Stimulated activated effector memory CD8-positive, alpha-beta T cell treated with anti-CD3 and anti-CD28 coated beads, Interleukin-12 subunit alpha, Interleukin-12 subunit beta, amount 100 ng/mL, for 72 hours (primary cell): ENCODE measurements around the gene LHX1.

ENCODE experiments used
- ATAC-seq: fragments of 150-1000 bp; cut with Tn5 transposase; 2 replicates; pipeline ENCODE4 v1.10.0; 2021
- DNase-seq, 2 donors: peaks; one replicate each; pipeline ENCODE4 v3.0.0; 2021 to 2022; ENCODE audit warnings: low spot score in 2 of 2
- H3K27ac Mint-ChIP-seq: one replicate; pipeline ENCODE4 v1.8.0; 2022; ENCODE audit warnings: mild to moderate bottlenecking, mixed read lengths
- H3K36me3 Mint-ChIP-seq: one replicate; pipeline ENCODE4 v1.8.0; 2022; ENCODE audit warnings: mild to moderate bottlenecking, mixed read lengths
- H3K4me1 Mint-ChIP-seq: one replicate; pipeline ENCODE4 v1.8.0; 2022; ENCODE audit warnings: mixed read lengths
- H3K4me3 Mint-ChIP-seq: one replicate; pipeline ENCODE4 v1.8.0; 2022; ENCODE audit warnings: mild to moderate bottlenecking, mixed read lengths
- H3K9me3 Mint-ChIP-seq: one replicate; pipeline ENCODE4 v1.8.0; 2022; ENCODE audit warnings: mixed read lengths

LHX1 gene

GRCh38 chr17:36941265-36942010 lies 4.2 kb downstream of the LHX1 start:
- no peak overlapping the region for H3K27ac Mint-ChIP-seq
- peaks cover 47% of the 10 kb centered on the region for H3K4me1 Mint-ChIP-seq
- no peak for ATAC-seq

DNA sequence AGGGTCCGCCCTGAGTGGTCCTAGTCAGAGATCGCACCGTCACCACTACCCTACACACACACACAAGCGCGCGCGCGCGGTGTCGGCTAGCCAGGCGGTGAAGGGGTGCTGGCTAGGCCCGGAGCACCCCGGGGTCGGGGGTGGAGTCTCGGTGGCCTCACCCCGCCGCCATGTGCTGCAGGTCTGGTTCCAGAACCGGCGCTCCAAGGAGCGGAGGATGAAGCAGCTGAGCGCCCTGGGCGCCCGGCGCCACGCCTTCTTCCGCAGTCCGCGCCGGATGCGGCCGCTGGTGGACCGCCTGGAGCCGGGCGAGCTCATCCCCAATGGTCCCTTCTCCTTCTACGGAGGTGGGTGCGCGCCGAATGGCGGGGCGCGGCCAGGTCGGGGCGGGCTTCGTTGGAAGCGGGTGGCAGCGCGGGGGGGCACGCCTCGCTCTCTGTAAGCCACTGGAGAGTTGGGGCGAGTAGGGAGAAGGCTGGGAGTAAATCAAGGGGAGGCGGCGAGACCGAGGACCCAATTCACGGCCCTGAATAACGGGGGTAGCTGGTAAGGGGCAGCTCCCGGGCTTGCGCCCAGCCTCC lies 4.8 kb downstream of the LHX1 start:
- DNase-seq (no peak), ATAC-seq (peak; percentile 29)
- Mint-ChIP-seq H3K36me3 (peaks cover 12% of the 10 kb centered on the region), H3K4me3 (peak overlapping the region; percentile 0), H3K9me3 (no peaks in the 10 kb centered on the region), H3K4me1 (peaks cover 50% of the 10 kb centered on the region), H3K27ac (no peak overlapping the region)

More at GRCh38 chr17:36941265-36942010, 4.2 kb downstream of the LHX1 start:
- H3K36me3 Mint-ChIP-seq: peaks cover 12% of the 10 kb centered on the region
- H3K4me3 Mint-ChIP-seq: peak overlapping the region; percentile 0
- H3K9me3 Mint-ChIP-seq: no peaks in the 10 kb centered on the region
- DNase-seq: no peak

DNA sequence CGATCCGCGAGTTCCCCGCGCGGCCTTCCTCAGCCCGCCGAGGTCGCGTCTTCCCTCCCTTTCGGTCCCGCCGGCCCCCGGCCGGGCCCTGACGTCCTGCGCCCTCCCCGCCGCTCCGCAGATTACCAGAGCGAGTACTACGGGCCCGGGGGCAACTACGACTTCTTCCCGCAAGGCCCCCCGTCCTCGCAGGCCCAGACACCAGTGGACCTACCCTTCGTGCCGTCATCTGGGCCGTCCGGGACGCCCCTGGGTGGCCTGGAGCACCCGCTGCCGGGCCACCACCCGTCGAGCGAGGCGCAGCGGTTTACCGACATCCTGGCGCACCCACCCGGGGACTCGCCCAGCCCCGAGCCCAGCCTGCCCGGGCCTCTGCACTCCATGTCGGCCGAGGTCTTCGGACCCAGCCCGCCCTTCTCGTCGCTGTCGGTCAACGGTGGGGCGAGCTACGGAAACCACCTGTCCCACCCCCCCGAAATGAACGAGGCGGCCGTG lies 5.4 kb downstream of the LHX1 start:
- no peak overlapping the region for H3K27ac Mint-ChIP-seq
- H3K36me3 Mint-ChIP-seq: peaks cover 12% of the 10 kb centered on the region
- H3K4me1 Mint-ChIP-seq: peaks cover 46% of the 10 kb centered on the region
- DNase-seq (no peak), ATAC-seq (no peak)
- H3K9me3 Mint-ChIP-seq: no peaks in the 10 kb centered on the region
- H3K4me3 Mint-ChIP-seq: peak overlapping the region; percentile 0

DNA sequence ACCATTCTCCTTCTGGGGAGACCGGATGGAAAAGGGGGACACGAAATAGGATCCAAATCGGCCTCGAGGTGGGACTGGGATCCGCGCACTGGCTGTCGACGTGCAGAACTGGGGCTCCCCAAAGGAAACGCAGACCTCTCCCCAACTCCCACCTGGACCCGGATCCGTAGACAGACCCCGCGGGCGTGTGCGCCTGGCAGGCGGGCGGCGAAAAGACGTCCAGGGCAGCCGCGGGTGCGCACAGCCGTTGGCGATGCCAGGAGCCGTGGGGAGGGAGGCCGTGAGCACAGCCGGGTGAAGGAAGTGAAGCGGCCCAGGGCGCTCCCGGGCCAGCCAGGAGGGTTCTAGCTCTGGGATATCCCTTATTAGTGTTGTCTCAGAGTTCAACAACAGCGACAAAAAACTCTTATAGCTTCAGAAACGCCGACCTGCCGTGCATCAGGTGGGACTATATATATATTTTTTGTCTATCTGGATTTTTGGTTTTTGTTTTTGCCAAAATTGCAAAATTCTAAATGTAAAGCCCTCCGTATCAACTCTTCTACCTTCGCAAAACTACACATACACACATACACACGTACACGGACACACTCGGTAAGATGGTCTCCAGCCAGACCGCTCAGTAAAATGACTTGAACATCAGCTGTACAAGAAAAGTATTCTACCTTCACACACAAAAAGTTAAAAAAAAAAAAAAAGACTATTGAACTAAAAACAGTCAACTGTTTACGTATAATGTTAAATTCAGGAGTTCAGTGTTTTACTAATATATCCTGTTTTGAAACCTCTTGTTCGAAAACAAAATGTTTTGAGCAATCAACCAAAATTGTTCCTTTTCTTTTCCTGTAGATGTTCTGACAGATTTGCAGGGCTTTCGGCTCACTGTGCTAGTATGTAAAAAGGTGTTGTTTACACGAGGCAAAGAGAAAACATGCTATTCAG lies 6.2 kb downstream of the LHX1 start:
- H3K9me3 Mint-ChIP-seq: no peaks in the 10 kb centered on the region
- no peak for ATAC-seq
- no peak overlapping the region for H3K27ac Mint-ChIP-seq
- peaks cover 46% of the 10 kb centered on the region for H3K4me1 Mint-ChIP-seq
- DNase-seq: peak in 1 of 2 donors; percentile 52
- peaks cover 8% of the 10 kb centered on the region for H3K36me3 Mint-ChIP-seq
- H3K4me3 Mint-ChIP-seq: peak overlapping the region; percentile 0

- Mint-ChIP-seq H3K4me1 (peaks cover 45% of the 10 kb centered on the region), H3K4me3 (no peak overlapping the region), H3K9me3 (no peaks in the 10 kb centered on the region), H3K36me3 (peaks cover 18% of the 10 kb centered on the region), H3K27ac (no peak overlapping the region)
- DNase-seq: no peak
- ATAC-seq: no peak
Measured at GRCh38 chr17:36944553-36944952, 7.3 kb downstream of the LHX1 start.

DNA sequence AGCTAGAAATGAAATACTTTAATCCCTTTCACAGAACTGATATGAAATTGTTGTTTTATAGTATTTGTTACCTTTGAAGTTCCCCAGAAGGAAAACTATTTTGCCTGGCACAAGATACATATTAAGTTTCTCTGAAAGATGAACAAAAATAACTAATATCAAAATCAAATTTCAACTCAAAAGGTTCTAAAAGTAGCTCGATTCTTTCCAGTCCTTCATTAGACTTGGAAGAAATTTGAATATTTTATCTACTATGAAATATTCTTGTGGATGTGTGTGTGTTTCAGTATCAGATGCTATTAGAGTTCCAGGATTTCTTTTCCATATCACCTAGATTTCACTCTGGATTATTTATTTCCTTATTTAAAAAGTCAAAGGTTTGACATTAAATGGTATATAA lies 7.9 kb downstream of the LHX1 start:
- H3K27ac Mint-ChIP-seq: no peak overlapping the region
- H3K9me3 Mint-ChIP-seq: no peaks in the 10 kb centered on the region
- DNase-seq: no peak
- H3K4me1 Mint-ChIP-seq: peaks cover 45% of the 10 kb centered on the region
- no peak for ATAC-seq
- H3K4me3 Mint-ChIP-seq: no peak overlapping the region
- H3K36me3 Mint-ChIP-seq: peaks cover 18% of the 10 kb centered on the region

DNA sequence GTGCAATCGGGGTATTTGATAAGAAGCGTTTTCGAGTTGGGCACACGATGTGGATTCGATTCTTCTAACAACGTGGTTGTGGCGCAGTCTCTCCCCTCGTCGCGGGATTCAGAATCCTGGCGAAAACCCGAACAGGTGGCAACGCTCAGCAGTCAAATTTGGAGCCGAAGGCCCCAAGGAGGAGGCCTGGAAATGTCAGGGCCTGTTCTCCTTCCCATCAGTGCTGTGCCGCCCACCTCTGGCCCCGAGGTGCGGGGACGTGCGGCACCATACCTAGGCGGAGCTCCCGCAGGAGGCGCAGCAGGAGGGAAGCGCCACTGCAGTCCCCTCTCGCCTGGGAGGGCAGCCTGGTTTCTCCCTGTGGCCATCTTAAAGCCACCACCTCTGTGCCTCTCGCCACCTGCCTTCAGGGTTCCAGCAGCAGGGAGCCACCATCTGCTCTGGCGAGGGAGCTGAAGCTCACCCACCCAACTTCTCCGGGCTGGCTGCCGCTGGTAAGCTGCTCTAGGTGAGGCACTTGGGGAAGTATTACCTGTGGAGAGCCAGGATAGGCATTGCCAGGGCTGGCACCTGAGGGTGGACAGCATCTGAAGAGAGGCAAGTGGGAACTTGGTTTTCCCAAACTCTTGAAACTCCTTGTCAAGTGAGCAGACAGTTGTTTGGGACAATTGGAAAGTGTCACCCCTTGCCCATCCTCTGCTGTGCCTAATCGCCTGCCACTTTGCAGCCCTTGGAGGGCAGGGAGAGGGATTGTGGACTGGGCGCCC lies 8.9 kb downstream of the LHX1 start:
- ATAC-seq: no peak
- peaks cover 28% of the 10 kb centered on the region for H3K36me3 Mint-ChIP-seq
- H3K4me1 Mint-ChIP-seq: peaks cover 36% of the 10 kb centered on the region
- H3K9me3 Mint-ChIP-seq: no peaks in the 10 kb centered on the region
- no peak for DNase-seq
- H3K4me3 Mint-ChIP-seq: no peak overlapping the region
- no peak overlapping the region for H3K27ac Mint-ChIP-seq

GRCh38 chr17:36946726-36947091 lies 9.4 kb downstream of the LHX1 start:
- peaks cover 34% of the 10 kb centered on the region for H3K36me3 Mint-ChIP-seq
- peaks cover 30% of the 10 kb centered on the region for H3K4me1 Mint-ChIP-seq
- H3K4me3 Mint-ChIP-seq: no peak overlapping the region
- no peak overlapping the region for H3K27ac Mint-ChIP-seq
- DNase-seq (no peak), ATAC-seq (no peak)
- no peaks in the 10 kb centered on the region for H3K9me3 Mint-ChIP-seq

DNA sequence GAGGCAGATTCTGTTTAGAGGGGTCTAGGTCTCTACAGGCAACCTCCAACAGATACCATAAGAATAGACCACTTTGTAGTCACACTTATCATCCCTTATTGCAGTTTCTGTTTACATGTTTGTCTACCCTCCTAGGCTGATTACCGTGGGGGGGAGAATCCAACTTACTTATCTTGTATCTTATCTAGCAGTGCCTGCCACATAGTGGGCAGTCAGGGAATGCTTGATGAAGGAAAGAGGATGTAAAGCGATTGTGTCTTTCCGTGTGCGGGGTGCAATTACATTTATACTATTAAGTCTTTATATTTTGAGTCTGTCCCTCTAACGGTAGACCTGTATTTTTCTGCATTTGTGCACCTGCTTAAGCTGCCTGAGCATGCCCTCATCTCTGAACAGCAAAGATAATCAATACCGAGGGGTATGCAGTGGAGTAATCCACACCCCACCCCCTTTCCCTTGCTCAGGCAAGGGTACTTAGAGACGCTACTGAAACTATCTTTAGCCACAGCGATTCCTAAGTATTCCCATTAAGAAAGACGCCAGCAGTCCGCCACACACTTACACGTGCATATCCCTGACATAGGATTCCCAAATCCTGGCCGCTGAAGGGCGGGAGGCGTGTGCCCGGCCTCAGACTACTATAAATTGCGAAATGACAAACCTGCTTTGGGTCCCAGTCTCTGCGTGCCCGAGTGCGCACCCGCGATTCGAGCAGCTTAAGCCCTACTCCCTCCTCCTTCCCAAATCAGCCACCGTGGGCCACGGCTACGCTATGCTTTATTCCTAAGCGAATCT lies 10.8 kb downstream of the LHX1 start:
- no peaks in the 10 kb centered on the region for H3K9me3 Mint-ChIP-seq
- H3K27ac Mint-ChIP-seq: peak overlapping the region; percentile 99
- H3K4me3 Mint-ChIP-seq: peak overlapping the region; percentile 92
- H3K36me3 Mint-ChIP-seq: peaks cover 48% of the 10 kb centered on the region
- peaks cover 43% of the 10 kb centered on the region for H3K4me1 Mint-ChIP-seq
- no peak for DNase-seq
- peak; percentile 58 for ATAC-seq

GRCh38 chr17:36948717-36949460 lies 11.6 kb downstream of the LHX1 start, which contains the start of gene AATF:
Gene AATF (plus strand): TSS chr17:36948954. CDS start chr17:36949126, 172 bp downstream.
- ATAC-seq (peak; percentile 99), DNase-seq (peak; percentile 96 to 99)
- H3K36me3 Mint-ChIP-seq: peaks cover 56% of the 10 kb centered on the region
- H3K27ac Mint-ChIP-seq: peak within 1 kb of the TSS; percentile 99
- H3K4me3 Mint-ChIP-seq: peak within 1 kb of the TSS; percentile 92
- peaks cover 47% of the 10 kb centered on the region for H3K4me1 Mint-ChIP-seq
- no peaks in the 10 kb centered on the region for H3K9me3 Mint-ChIP-seq

DNA sequence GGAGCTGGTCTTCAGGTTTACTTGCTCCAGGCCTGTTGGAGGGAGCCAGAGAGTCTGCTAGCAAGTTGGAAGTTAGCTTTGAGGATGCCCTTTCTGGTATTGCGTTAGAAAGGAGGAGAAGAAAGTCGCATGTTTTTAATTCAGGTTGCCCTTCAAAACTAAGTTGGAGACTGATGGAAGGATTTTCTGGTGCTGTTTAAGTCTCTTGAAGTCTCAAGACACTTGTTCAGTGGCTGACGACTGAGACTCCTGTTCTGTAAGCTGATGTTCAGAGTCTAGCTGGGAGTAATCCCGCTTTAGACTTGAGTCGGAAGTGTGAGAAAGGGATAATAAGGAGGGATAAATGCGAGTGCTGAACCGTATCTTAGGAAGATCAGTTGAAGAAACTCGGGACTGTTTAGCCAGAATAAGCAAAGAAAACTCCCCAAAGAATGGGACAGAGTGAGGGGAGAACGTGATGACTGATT lies 12.2 kb downstream of the LHX1 start:
- Mint-ChIP-seq H3K4me1 (peaks cover 53% of the 10 kb centered on the region), H3K9me3 (no peaks in the 10 kb centered on the region), H3K36me3 (peaks cover 62% of the 10 kb centered on the region), H3K27ac (peak overlapping the region; percentile 99), H3K4me3 (peak overlapping the region; percentile 92)
- no peak for DNase-seq
- ATAC-seq: no peak

- Mint-ChIP-seq H3K36me3 (peaks cover 67% of the 10 kb centered on the region), H3K4me3 (peak overlapping the region; percentile 92), H3K9me3 (no peaks in the 10 kb centered on the region), H3K27ac (peak overlapping the region; percentile 99), H3K4me1 (peaks cover 55% of the 10 kb centered on the region)
- DNase-seq (peak in 1 of 2 donors; percentile 46), ATAC-seq (no peak)
Measured at GRCh38 chr17:36950027-36950426, 12.8 kb downstream of the LHX1 start.

- Mint-ChIP-seq H3K27ac (no peak overlapping the region), H3K36me3 (peaks cover 79% of the 10 kb centered on the region)
Measured at GRCh38 chr17:36951084-36951789, 14.0 kb downstream of the LHX1 start.

More at GRCh38 chr17:36951084-36951789, 14.0 kb downstream of the LHX1 start:
- Mint-ChIP-seq H3K4me1 (peaks cover 55% of the 10 kb centered on the region), H3K9me3 (no peaks in the 10 kb centered on the region), H3K4me3 (peak overlapping the region; percentile 92)
- DNase-seq: no peak
- no peak for ATAC-seq
